ENCODE data around the gene SLC25A24.
"Not testable (repeated sequence)": the region's sequence is repeated elsewhere in the genome, so short reads cannot be mapped to it uniquely, and the experiment has no call there.

The SLC25A24 gene

DNA sequence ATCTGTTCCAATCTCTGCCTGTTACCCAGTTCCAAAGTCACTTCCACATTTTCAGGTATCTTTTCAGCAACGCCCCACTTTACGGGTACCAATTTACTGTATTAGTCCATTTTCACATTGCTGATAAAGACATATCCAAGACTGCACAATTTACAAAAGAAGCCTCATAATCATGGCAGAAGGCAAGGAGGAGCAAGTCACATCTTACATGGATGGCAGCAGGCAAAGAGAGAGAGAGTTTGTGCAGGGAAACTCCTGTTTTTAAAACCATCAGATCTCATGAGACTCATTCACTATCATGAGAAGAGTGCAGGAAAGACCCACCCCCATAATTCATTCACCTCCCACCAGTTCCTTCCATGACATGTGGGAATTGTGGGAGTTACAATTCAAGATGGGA, 67.0 kb downstream of the SLC25A24 start:
- DNase-seq (ENCODE audit: low read depth) = not testable (repeated sequence)

DNA sequence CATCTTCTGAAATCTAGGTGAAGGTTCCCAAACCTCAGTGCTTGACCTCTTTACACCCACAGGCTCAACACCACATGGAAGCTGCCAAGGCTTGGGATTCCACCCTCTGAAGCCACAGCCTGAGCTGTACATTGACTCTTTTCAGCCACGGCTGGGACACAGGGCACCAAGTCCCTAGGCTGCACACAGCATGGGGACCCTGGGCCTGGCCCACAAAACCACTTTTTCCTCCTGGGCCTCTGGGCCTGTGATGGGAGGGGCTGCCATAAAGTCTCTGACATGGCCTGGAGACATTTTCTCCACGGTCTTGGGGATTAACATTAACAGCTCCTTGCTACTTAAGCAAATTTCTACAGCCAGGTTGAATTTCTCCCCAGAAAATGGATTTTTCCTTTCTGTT, 67.8 kb downstream of the SLC25A24 start:
- DNase-seq (ENCODE audit: low read depth) = not testable (repeated sequence)

DNA sequence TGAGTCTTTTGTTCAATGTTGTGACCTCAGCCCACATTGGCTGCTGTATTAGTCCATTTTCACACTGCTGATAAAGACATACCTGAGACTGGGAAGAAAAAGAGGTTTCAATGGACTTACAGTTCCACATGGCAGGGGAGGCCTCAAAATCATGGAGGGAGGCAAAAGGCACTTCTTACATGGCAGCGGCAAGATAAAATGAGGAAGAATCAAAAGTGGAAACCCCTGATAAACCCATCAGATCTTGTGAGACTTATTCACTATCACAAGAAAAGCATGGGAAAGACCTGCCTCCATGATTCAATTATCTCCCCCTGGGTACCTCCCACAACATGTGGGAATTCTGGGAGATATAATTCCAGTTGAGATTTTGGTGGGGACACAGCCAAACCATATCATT, 68.9 kb downstream of the SLC25A24 start:
- DNase-seq (ENCODE audit: low read depth) = not testable (repeated sequence)

DNA sequence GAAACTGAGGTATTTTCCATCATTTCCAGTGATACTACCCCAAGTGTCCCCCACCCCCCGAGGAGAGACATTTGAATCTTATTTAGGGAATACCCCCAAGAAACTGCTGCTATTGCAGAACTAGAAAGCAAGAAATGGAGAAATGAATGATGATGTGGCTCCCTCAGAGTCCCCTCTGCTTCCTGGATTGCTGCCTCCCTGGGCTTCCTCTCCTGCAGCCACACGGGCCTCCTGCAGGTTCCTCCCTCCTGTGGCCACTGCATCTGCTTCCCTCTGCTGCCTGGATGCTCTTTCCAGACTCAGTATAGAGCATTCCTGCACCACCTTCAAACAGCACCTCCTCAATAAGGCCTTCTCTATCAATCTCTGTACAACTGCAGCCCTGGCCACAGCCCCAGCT, 69.3 kb downstream of the SLC25A24 start:
- no peak for DNase-seq (ENCODE audit: low read depth)

DNA sequence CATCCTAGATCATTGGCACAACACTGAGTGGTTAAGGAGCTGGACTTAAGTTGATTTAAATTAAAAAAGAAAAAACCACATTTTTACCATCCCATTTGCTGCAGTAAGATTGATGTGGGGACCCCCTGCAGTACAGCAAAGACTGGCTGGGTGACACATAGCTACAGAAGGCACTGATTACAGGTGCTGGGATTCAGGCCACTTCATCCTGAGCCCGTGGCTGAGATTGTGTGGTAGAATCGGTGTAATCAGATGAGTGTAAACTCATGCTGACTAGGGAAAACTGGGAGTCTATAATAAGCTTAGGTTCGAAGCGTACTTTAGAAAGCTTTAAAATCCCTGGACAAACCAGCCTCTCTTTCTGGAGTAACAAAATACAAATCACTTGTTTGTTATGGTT, 70.1 kb downstream of the SLC25A24 start:
- no peak for DNase-seq (ENCODE audit: low read depth)

DNA sequence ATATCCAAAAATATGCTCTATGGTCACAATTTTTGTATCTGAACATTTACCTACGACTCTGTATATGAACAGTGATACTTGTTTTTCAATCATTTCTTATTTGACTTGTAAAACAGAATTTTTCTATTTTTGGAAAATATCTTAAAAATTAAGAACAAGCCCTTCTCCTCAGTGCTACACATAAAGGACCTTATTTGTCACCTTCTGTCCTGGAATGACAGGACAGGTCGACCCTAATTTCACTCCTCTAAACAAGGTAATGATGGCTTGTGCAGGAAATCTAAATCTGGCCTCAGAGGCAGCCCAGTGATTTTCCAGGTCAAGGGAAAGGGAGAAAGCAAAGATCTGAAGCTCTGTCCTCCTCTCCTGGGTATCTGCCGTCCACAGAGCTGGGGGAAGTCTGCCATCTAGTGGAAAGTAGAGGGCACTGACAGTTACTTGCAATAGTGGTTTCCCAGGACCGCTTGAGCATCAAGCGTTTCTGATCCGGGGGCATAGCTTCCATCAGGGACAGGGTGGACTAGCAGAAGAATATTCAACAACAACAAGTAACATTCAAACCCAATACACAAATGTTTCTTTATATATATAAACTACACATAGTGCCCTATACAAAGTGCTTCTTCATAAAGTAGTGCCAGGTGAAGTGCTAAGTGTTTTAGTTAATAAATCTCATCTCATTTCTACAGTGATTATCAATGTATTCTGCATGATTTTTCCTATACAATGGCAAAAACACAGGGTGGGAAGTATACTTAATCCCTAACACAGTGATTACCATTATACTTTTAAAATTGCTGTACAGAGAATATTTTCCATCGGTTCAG, 74.6 kb downstream of the SLC25A24 start:
- DNase-seq (ENCODE audit: low read depth) = peak; percentile 54

DNA sequence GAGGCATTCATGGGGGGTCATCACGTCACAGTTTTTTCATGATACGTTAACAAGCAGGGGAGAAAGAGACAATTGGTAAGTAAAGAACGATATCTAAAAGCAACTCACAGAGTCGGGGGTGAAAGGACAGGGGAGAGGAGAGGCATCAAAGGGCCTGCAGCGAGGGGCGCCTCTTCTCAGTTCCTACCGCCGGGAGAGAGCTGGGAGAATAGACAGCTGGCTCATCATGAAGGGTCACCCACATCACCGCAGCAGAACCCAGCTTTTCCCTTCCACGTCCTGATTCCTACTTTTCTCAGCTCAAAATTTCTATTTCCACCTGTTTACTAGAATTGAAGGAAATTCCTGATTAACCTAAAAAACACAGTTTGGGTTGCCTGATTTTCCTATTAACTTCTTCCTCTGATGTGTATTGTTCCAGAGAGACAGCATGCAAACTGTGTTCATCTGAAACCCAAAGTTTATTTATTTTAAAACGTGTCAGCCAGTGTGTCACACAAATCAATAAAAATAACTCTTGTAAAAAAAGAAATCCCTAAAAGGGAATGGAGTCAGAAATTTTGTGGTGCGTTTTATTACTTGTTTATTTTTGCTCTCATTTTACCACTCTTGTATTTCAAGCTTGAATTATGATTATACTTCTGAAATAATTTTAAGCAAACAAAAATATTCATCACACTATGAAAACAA, 75.4 kb downstream of the SLC25A24 start:
- no peak for DNase-seq (ENCODE audit: low read depth)

DNA sequence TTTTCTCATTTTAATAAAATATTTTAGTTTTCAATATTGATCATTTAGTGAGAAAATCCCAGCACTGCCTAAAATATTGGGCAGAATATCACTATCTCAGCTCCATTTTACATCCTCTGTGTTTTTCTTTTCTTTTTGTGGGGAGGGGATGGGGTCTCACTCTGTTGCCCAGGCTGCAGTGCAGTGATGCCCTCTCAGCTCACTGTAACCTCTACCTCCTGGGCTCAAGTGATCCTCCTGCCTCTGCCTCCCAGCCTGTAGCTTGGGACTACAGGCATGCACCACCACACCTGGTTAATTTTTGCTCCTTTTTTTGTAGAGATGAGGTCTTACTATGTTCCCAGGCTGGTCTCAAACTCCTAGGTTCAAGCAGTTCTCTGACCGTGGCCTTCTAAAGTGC, 76.1 kb downstream of the SLC25A24 start:
- DNase-seq (ENCODE audit: low read depth) = no peak

DNA sequence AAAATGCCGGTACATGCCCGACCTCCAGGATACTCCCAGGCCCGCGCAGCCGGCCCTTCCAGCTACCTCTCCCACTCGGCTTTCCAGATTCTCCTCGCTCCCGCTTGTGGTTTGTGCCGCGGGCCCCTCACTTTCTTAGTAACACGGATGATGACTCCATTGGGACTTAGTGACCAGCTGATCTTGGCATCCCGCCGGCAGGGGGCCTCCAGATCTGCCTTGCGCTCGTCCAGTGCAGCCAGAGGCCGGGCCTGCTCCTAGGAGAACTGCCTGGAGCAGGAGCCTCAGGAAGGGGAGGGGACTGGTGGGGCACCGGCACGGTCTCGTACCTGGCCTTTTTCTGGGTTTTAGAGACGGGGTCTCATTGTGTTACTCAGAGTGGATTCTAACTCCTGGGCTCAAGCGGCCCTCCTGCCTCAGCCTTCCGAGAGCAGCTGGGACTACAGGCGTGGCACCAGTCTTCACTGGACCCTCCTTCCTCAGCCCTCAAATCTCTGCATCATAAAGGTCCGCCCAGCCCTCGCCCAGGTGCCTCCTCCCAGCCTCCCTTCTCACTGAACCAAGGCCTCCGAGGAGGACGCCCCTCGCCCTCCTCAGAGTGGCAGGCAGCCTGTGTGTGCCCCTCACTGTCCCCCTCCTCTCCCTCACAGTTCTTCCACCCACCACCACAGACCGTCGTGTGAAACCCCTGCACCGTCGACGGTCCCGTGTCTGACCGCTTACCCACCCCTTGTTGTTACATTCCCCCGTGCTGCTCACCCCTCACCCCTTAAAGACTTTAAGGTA, 78.6 kb downstream of the SLC25A24 start:
- no peak for DNase-seq (ENCODE audit: low read depth)

DNA sequence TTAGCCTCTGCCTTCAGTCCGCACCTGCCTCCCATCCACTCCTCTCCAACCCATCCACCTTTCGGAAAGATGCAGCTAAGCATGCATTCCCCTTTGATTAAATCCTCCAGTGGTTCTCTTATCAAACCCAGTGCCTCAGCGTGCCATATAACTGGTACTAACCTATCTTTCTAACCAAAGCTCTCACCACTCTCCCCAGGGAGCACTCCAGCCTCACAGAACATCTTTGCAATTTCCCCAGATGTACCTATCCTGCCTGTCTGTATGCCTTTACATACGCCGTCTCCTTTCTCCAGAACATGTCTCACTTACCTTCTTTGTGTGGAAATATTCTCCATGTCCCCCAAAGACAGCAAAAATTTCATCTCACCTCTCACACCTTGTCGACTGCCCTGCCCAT, 80.0 kb downstream of the SLC25A24 start:
- DNase-seq (ENCODE audit: low read depth) = no peak

DNA sequence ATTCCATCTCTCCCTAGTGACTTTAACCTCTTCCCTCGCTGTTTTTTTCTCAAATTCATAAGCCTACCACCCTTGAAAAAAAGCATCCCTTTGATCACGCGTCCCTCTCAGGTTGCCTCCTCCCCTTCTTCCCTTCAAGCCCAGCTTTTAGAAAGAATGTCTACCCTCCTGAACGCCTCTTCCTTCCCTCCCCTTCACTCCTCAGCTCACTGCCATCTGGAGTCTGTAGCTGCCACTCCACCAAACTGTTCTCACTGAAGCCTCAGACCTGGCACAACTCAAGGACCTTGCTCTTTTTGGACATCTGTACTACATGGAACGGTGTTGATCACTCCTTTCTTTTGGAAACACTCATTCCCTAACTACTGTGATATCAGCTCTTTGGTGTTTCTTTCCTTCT, 80.6 kb downstream of the SLC25A24 start:
- DNase-seq (ENCODE audit: low read depth) = no peak

DNA sequence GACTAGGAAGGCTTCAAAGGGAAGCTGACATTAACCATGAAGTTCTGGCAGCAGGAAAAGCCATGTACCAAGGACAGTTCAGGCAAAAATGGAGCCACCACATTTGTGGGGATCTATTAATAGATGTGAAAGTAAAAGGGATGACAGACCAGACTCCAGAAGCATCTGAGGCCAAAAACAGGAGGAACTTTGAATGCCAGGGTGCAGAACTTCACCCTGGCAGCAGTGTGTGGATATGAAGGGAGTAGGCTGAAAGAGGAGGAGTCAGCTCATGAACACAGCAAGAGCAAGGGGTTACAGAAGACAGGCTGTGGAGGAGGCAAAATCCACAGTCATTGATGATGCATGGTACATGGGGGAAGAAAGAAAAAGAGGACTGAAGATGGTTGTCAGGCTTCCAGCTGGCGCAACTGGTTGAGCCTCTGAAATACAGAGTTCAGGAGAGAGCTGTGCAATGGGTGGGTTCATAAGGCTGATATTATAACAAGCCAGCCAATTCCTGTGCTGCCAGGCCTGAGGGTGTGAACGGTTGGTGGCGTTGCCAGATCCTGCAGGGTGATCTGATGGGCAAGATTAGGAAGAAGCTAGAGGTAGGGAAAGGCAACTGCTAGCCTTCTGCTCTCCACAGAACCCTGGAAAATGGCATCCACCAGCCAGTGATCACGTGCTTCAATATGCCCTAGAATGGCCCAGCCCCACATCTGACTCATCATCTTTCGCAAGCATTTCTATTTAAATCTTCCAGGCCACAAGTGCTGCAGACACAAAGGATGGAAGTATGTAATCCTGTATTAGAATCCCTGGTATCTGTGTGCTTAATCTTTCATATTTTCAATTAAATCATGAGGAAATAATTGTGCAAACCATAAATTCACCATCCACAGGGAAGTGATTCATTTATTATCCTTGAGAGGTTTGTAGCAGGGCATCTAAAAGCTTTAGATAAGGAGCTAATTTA, 81.9 kb downstream of the SLC25A24 start:
- no peak for DNase-seq (ENCODE audit: low read depth)

DNA sequence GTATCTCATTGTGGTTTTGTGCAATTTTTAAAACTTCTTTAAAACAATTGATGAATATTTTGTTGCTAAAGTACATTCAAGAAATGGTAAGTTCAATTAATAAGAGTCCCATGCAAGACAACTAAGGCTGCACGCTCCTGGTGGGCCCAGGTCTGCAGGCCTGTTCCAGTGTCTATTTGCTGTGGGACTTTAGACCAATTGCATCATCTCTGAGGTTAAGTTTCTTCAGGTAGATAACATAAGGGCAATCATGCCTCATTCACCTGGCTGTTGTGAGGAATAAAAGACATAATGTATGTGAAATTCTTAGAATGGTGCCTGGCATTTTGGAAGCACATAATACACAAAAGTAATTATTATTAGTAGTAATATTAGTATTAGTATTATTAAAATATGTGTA, 82.9 kb downstream of the SLC25A24 start:
- no peak for DNase-seq (ENCODE audit: low read depth)

DNA sequence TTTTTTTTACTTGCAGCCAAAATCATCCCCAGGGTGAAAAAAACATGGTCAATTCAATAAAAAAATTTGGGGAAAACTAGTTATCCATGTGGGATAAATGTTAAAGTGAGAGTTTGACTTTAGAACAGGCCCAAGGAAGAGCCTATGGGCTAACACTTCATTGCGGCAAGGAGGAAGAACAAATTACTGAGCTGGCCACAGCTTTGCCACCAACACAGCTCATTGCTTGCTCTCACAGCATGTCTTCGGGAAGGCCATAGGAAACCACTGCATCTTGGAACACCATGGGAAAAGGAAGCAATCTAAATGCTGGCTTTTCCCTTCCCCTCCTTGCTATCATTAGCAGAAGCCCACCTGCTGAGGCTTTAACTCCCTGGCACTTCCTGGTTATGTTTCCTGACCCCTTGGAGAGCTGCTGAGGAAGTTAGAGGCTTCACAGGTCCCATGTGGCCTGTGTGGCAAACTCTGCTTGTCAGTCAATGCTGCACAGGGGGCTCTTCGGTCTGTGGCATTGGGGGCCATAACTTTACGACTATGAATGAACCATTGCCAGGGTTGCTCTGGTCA, 86.0 kb downstream of the SLC25A24 start:
- DNase-seq (ENCODE audit: low read depth) = no peak

DNA sequence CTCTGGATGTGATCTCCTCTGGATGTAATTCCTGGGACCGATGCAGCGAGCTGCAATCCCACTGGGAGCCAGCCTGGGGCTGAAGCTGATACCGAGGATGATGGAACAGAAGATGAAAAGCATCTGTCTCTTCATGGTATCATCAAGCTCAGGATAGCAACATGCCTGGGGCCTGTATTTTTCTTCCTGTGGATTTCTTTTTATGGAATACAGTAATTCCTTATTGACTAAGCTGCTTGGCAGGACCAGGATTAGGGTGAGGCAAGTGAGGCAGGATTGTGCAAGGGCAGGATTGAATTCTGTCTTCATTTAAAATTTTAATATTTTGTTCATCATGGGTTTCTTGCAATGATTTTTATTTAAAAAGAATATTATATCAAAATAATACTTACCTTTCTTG, 86.6 kb downstream of the SLC25A24 start:
- no peak for DNase-seq (ENCODE audit: low read depth)

DNA sequence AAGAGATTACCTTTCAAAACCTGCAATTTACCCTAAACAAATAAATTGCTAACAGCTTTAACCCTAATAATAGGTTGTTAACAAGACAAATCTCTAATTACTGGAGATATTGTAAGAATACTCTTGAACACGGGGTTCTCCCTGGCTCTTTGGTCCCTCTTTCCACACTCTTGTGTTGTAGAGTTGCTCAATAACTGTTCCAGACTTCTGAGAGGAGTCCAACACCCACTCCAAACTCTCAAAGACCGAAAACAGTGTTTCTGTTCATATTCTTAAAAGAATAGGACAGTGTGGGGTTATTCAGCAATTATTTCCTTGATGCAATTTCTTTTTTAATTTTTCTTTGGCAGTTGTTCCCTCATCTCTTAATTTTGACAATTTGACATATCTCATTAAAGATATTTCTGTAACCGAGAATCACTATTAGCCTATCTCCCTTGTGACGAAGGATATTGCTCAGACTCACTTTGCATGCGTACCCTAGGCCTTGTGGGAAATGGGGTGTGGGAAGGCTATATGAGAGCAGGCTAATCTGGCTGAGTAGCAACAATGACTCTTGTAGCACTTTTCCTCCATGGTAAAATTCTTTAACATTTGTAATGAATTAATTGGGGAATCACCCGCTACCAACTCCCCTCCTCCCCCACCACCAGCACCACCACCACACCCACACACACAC, 90.7 kb downstream of the SLC25A24 start:
- no peak for DNase-seq (ENCODE audit: low read depth)

DNA sequence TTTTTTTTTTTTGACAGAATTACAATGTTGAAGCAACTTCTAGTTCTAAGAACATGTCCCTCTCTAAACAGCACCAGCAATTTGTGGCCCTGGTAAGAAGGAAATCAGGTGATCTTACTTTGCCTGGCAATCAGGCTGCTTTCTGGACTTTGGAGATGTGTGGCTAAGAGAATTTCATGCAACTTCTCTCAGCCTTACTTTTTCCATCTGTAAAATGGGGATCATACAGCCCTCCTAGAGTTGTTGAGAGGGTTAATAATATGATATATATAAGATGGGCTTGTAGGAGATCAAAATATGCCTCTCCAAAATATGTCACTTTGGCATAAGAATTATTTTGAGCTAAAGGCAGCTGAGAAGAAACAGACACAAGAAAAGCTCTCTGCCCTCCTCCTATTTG, 92.0 kb downstream of the SLC25A24 start:
- no peak for DNase-seq (ENCODE audit: low read depth)

DNA sequence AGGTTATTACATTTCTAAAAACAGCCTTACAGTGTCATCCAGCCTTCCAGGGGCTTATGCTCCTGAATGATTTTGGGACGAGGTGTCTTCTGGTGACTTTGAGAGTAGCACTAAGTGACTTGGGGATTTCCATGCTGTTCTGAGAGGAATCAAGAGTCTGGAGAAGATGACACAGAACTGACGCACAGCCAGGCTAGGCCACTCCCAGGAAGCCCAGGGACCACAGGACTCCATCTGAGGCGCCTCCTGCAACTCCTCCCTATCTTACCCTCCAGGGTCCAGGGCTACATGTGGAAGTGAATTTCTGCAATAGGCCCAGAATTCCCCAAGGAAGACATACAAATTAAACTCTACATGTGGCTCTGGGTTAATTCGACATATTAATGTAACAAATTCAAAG, 92.5 kb downstream of the SLC25A24 start:
- peak; percentile 75 for DNase-seq (ENCODE audit: low read depth)

DNA sequence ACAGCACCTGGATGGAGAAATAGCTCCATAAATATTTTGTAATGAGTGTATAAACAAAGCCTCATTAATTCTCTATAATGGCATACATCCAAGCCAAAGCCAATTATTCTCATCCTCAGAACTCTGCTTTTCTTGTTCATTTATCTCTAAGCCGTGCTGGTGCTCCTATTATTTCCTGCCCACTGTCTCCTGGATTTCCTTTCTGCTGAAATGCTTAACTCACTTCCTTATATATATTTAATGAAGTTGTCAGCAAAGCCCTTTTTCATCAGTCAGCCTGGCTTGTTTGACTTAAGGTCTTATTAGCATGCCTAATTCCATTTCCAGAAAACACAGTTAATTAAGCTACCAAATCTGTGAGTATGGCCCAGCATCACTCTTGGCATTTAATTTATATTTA, 93.4 kb downstream of the SLC25A24 start:
- DNase-seq (ENCODE audit: low read depth) = no peak

DNA sequence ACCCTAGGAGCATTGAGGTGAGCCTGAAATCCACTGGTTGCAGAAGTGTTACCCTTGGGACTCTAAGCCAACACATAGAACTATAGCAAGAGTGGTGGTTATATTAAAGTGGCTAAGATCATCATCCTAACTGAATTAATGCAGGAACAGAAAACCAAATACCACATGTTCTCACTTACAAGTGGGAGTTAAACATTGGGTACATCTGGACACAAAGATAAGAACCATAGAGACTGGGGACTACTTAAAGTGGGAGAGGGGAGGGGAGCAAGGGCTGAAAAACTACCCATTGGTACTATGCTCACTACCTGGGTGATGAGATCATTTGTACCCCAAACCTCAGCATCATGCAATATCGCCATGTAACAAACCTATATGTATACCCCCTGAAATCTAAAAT, 100.0 kb downstream of the SLC25A24 start:
- no peak for DNase-seq (ENCODE audit: low read depth)

DNA sequence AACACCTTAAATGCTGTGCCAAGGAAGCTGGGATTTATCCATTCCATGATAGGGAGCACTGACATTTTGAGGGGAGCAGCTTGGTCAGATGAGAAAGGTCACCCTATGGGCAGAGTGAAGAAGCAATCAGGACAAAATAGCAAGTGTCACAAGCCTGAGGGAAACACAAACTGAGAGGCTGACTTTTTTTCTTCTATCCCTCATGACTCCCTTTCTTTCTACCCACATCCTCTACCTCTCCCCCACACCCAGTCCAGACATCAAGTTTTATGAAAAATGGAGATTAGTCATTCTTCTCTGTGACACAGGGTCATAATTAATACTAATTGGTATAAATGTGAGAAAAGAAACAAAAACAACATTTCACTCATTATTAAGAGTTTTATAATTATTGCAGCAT, 103.1 kb downstream of the SLC25A24 start:
- no peak for DNase-seq (ENCODE audit: low read depth)

All from HS-5 (cell line).